Endometrial microvascular endothelial cells (primary cell): ENCODE results near the gene MVP. TPM values are rescaled to one million over a fixed set of nuclear protein-coding genes. Genes with fewer than 3 reads are reported as not detected.

Experiments used
- in situ Hi-C: cut with HindIII; loops from 2 replicates; pipeline ENCODE4 v1.10.0; 2017; ENCODE audit warnings: low sequenced_read_pairs, low pct_unique_long_range_greater_than_20kb; ENCODE audit errors: inconsistent ontology term
- total RNA-seq: library from RNA; depleted of rRNA; stranded (reverse); fragments of >200 nt; gene quantifications from one replicate; pipeline ENCODE4 v1.2.3, GENCODE V29; 2015; ENCODE audit errors: inconsistent ontology term

The MVP gene
- total RNA-seq, 1 donor from 2014 or later: 416 TPM

- in situ Hi-C loops: no loop called here
These were observed 71.5 kb downstream of the MVP start for GRCh38 chr16:29891525-29892457.

GRCh38 chr16:29892458-29892813 is 72.2 kb downstream of the MVP start:
- in situ Hi-C loops: no loop called here

- in situ Hi-C loops: no loop called here
These were observed 73.3 kb downstream of the MVP start for GRCh38 chr16:29893553-29893952.

- in situ Hi-C loops: no loop called here
These were observed 74.1 kb downstream of the MVP start for GRCh38 chr16:29894352-29894751.

GRCh38 chr16:29896841-29897240 is 76.6 kb downstream of the MVP start:
- in situ Hi-C loops: no loop called here

GRCh38 chr16:29897333-29897732 is 77.1 kb downstream of the MVP start:
- in situ Hi-C loops: no loop called here

Other genes starting within 250 kb of the MVP start
- gene SPN, start 157.2 kb upstream of the MVP start, total RNA-seq: not detected
- gene QPRT, start 141.3 kb upstream of the MVP start, total RNA-seq: not detected
- gene C16orf54, start 74.5 kb upstream of the MVP start, total RNA-seq: not detected
- not detected for gene ZG16, start 42.2 kb upstream of the MVP start, total RNA-seq
- gene KIF22, start 29.7 kb upstream of the MVP start, total RNA-seq: 98.0 TPM
- 179 TPM for gene MAZ, start 13.9 kb upstream of the MVP start, total RNA-seq
- gene PRRT2, start 8.3 kb upstream of the MVP start, total RNA-seq: not detected
- gene PAGR1, start 4.3 kb upstream of the MVP start, total RNA-seq: 36.8 TPM
- gene CDIPT, start 42.8 kb downstream of the MVP start, total RNA-seq: 105 TPM
- gene SEZ6L2, start 79.1 kb downstream of the MVP start, total RNA-seq: 0.37 TPM
- gene ASPHD1, start 80.0 kb downstream of the MVP start, total RNA-seq: not detected
- 4.2 TPM for gene KCTD13, start 105.8 kb downstream of the MVP start, total RNA-seq
- gene TMEM219, start 141.6 kb downstream of the MVP start, total RNA-seq: 150 TPM
- gene TAOK2, start 153.4 kb downstream of the MVP start, total RNA-seq: 87.5 TPM
- 9.7 TPM for gene HIRIP3, start 175.2 kb downstream of the MVP start, total RNA-seq
- 104 TPM for gene INO80E, start 175.8 kb downstream of the MVP start, total RNA-seq
- gene DOC2A, start 190.6 kb downstream of the MVP start, total RNA-seq: not detected
- not detected for gene C16orf92, start 202.7 kb downstream of the MVP start, total RNA-seq
- 0.84 TPM for gene TLCD3B, start 210.8 kb downstream of the MVP start, total RNA-seq
- gene ALDOA, start 245.3 kb downstream of the MVP start, total RNA-seq: 1,335 TPM